ENCODE results near the gene HSP90AB1.

The HSP90AB1 gene

GRCh38 chr6:44269921-44270525 is 23.1 kb downstream of the HSP90AB1 start, which contains the start of gene TMEM151B:
TSS of gene TMEM151B (plus strand) at chr6:44270450. CDS start at chr6:44270743, 293 bp downstream.
- no peak for FAIRE-seq

DNA sequence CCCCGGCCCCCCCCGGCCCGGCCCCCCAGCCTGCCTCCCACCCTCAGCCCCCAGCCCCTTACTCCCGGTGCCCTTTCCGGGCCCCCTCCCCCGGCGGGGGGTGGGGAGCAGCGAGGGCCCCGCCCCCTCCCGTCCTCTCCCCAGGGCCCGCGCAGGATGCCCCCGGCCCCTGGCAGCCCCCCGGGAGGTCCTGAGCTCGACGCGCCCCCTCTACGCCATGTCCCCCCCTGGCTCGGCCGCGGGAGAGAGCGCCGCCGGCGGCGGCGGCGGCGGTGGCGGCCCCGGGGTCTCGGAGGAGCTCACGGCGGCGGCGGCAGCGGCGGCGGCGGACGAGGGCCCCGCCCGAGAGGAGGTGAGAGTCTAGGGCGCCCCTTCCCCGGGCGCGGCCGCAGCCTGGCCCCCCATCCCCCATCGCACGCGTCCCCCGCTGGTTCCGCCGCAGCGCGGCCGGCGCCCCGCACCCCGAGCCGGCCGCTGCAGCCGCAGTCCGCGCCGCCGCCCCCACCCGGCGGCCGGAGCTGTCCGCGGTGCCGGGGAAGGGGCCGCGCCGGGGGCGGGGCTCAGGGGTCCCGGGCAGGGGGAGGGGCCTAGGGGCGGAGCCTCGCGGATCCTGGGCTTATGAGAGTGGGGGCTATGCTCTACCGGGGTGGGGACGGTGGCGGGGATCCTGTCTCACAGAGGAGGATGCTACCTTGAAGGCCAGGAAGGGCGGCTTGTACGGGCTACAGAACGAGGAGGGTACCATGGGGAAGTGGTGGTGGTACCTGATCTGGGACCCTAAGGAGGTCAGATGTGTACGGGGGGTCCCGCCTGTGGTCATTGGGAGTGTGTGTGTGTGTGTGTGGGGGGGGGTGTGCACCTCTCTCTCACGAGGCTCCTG is 23.9 kb downstream of the HSP90AB1 start:
- FAIRE-seq, result no peak

GRCh38 chr6:44271406-44271723 is 24.5 kb downstream of the HSP90AB1 start:
- no peak for FAIRE-seq

GRCh38 chr6:44271914-44272313 is 25.0 kb downstream of the HSP90AB1 start:
- no peak for FAIRE-seq

GRCh38 chr6:44272529-44272928 is 25.6 kb downstream of the HSP90AB1 start:
- FAIRE-seq, result no peak

DNA sequence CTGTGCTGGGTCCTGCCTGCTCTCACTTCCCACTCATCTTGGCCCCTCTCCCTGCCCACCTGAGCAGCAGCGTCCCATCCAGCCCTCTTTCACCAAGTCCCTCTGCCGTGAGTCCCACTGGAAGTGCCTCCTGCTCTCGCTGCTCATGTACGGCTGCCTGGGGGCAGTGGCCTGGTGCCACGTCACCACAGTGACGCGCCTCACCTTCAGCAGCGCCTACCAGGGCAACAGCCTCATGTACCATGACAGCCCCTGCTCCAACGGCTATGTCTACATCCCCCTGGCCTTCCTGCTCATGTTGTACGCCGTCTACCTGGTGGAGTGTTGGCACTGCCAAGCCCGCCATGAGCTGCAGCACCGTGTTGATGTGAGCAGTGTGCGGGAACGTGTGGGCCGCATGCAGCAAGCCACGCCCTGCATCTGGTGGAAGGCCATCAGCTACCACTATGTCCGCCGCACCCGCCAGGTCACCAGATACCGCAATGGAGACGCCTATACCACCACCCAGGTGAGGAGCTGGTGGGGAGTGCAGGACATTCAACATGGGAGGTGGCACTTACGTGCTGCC is 26.2 kb downstream of the HSP90AB1 start:
- FAIRE-seq, result no peak

- no peak for FAIRE-seq
These were observed 26.7 kb downstream of the HSP90AB1 start for GRCh38 chr6:44273617-44274016.

DNA sequence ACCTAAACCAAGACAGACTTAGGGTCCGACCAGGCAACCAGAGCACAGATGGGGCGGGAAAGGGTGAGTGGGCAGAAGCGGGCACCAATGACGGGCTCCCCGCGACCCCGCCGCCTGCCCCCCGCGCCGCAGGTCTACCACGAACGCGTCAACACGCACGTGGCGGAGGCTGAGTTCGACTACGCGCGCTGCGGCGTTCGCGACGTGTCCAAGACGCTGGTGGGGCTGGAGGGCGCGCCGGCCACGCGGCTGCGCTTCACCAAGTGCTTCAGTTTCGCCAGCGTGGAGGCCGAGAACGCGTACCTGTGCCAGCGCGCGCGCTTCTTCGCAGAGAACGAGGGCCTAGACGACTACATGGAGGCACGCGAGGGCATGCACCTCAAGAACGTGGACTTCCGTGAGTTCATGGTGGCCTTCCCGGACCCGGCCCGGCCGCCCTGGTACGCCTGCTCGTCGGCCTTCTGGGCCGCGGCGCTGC is 28.4 kb downstream of the HSP90AB1 start:
- no peak for FAIRE-seq

DNA sequence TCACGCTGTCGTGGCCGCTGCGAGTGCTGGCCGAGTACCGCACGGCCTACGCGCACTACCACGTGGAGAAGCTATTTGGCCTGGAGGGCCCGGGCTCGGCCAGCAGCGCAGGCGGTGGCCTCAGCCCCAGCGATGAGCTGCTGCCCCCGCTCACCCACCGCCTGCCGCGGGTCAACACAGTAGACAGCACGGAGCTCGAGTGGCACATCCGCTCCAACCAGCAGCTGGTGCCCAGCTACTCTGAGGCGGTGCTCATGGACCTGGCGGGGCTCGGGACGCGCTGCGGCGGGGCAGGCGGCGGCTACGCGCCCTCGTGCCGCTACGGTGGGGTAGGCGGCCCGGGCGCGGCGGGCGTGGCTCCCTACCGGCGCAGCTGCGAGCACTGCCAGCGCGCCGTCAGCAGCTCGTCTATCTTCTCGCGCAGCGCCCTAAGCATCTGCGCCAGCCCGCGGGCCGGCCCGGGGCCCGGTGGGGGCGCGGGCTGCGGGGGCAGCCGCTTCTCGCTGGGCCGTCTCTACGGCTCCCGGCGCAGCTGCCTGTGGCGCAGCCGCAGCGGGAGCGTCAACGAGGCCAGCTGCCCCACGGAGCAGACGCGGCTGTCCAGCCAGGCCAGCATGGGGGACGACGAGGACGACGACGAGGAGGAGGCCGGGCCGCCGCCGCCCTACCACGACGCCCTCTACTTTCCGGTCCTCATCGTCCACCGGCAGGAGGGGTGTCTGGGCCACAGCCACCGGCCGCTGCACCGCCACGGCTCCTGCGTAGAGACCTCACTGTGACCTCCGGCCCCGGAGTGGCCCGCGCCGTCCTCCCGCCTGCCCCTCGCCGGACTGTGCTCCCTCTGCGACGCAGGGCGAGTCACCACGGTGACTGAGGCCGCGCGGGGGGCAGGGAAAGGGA is 29.1 kb downstream of the HSP90AB1 start:
- no peak for FAIRE-seq

GRCh38 chr6:44276667-44277640 is 30.1 kb downstream of the HSP90AB1 start:
- no peak for FAIRE-seq

DNA sequence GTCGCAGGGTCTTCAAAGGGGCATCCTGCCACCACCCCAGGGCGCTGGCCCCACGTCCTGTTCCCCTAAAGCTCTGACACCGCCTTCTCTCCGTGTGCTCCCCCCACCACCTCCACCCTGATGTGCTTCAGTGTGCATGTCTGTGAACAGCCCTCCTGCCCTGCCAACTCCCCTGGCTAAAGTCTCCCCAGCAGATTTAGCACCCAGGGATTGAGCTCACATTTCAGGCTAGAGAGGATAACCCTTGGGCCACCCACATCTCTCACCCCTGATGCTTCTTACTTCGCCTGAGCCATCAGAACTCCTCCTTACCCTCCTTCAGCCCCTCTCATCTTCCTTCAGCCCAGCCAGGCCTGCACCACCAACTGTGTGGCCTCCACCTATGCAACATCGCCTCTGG is 30.9 kb downstream of the HSP90AB1 start:
- no peak for FAIRE-seq

DNA sequence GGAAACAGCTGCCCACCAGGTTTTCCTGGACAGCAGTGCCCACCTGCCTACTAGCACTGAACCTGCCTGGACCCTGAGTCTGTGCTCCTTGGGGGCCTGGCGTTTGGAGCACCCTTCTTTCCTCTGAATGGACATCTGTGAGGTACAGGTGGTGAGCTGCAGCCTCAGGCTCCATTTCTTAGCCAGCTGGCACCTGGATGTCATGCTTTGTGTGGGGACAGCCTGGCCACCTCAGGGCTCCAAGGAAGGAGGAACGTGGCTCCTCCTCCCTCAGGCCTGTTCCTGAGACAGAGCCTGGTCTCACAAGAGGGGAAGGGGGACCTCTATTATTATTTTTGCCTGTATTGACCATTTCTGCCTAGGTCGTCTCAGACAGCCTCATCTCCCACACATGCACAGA is 31.4 kb downstream of the HSP90AB1 start:
- FAIRE-seq, result no peak

GRCh38 chr6:44278774-44279697 is 32.1 kb downstream of the HSP90AB1 start:
- no peak for FAIRE-seq

GRCh38 chr6:44284121-44284520 is 37.2 kb downstream of the HSP90AB1 start:
- FAIRE-seq, result no peak

DNA sequence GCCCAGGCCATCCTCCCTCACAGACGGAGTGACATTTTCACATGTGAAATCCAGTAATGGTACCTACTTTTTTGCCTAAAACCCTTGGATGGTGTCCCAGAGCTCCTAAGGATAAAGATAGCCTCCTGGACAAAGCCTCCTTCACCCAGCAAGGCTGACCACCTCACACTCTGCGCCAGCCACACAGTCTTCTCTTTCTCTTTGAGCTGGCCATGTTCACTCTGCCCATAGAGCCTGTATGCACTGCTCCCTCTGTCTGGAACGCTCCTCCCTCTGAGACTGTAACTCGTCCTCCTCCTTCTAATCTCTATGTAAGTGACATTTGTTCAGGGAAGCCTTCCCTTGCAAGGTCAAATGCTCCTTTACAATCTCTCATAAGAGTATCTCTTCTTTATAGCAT is 38.0 kb downstream of the HSP90AB1 start:
- no peak for FAIRE-seq

DNA sequence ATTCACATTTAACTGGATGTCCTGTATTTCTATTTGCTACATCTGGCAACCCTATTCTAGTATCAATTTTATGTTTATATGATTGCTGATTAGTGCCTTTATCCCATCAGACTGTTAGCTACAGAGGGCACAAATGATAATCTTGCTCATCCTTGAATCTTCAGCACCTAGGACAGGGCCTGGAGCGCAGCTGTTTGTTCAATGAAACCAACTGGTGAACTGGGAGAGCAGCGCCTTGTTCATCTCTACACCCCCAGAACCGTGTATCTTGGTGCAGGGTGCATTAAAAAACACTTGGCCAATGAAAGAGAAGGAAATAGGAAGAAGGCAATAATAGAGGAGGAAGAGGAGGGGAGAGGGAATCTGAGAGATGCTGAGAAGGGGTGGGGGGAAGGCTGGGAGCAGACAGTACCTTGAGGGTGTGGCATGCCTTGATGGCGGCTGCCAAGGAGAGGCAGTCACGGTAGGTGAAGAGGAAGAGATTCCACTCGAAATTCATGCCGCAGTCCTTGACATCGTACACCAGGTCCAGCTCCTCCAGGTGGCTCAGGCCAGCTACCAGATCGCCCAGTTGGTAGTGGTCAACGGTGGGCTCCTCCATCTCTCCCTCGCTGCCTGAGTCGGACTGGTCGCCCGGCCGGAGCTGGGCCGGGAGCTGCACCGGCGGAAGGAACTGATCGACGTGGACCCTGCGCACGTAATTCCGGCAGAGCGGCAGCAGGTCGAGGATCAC is 38.8 kb downstream of the HSP90AB1 start:
- no peak for FAIRE-seq

DNA sequence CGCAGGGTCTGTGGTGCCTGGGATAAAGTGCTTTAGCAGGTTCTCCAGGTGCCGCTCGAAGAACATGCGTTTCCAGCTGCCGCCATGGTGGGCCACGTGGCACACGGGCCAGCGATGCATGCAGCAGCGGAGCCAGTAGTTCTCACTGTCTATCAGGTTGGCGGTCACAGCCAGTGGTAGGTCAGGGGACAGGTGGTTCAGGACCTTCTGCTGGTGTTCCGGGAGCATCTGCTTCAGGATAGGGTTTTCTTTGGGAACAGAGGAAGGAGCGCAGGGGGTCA is 39.3 kb downstream of the HSP90AB1 start:
- no peak for FAIRE-seq

DNA sequence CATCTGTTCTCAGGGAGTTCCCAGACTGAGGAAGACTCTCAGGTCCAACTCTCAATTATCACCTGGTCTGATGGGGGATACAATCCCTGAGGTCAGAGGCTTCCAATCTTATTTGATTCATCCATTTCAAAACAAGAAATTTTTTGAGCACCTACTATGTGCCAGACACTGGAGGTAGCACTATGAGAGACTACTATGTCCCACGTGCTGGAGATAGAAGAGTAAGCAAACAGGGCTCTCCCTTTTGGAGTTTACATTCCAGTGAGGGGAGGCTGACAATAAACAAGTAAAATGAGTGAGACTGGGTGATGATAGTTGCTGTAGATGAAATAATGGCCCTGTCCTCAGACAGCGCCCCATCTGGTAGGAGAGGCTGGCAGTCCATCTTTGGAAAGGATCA is 39.8 kb downstream of the HSP90AB1 start:
- FAIRE-seq, result no peak

- no peak for FAIRE-seq
These were observed 42.9 kb downstream of the HSP90AB1 start for GRCh38 chr6:44289726-44290260.

- no peak for FAIRE-seq
These were observed 44.9 kb downstream of the HSP90AB1 start for GRCh38 chr6:44291841-44292240.
